ENCODE data around the gene RNF38.

DNA sequence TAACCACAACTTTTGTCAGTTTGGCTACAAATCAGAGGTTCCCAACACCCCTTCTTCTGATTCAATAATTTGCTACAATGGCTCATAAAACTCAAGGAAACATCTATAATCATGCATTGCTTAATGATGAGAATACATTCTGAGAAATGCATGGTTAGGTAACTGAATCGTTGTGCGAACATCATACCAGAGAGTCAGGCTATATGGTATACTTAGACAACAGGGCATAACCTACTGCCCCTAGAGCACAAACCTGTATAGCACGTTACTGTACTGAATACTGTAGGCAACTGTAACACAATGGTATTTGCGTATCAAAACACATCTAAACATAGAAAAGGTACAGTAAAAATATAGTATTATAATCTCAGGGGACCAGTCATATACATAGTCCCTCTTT lies 31.0 kb upstream of the RNF38 start:
- TF ChIP-seq, protein P1, sequence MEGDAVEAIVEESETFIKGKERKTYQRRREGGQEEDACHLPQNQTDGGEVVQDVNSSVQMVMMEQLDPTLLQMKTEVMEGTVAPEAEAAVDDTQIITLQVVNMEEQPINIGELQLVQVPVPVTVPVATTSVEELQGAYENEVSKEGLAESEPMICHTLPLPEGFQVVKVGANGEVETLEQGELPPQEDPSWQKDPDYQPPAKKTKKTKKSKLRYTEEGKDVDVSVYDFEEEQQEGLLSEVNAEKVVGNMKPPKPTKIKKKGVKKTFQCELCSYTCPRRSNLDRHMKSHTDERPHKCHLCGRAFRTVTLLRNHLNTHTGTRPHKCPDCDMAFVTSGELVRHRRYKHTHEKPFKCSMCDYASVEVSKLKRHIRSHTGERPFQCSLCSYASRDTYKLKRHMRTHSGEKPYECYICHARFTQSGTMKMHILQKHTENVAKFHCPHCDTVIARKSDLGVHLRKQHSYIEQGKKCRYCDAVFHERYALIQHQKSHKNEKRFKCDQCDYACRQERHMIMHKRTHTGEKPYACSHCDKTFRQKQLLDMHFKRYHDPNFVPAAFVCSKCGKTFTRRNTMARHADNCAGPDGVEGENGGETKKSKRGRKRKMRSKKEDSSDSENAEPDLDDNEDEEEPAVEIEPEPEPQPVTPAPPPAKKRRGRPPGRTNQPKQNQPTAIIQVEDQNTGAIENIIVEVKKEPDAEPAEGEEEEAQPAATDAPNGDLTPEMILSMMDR (IDR thresholded peaks at IDR 0.05; ENCODE audit: low read depth, low read length, poor library complexity, severe bottlenecking): no peak
- TF ChIP-seq EZH2phosphoT487 (IDR thresholded peaks at IDR 0.05; ENCODE audit: borderline replicate concordance, low read length): no peak

Measured in DOHH2 (cell line).